Left lung (tissue), 10 donors: ENCODE measurements around the gene CCR7. TPM values are rescaled to one million over a fixed set of nuclear protein-coding genes. Genes with fewer than 3 reads are reported as not detected.
"Not testable (repeated sequence)": the region's sequence is repeated elsewhere in the genome, so short reads cannot be mapped to it uniquely, and the experiment has no call there.

ENCODE experiments used
- ATAC-seq: fragments of 200-7000 bp; cut with Tn5 transposase; one replicate; pipeline ENCODE4 v1.9.1; 2020; ENCODE audit warnings: moderate library complexity
- DNase-seq, 4 donors: peaks; one replicate each; pipeline ENCODE4 v3.0.0-alpha.2; 2013 to 2020
- H3K27ac ChIP-seq, 2 donors: fragments of 200-600 bp; sonication (generic) in 1 of 2; one replicate each; pipeline versions ENCODE4 v1.5.0 to v1.8.0; 2020 to 2021
- H3K27me3 ChIP-seq, 2 donors: fragments of 200-600 bp; sonication (generic) in 1 of 2; one replicate each; pipeline versions ENCODE4 v1.5.0 to v1.8.0; 2020 to 2021
- H3K36me3 ChIP-seq, 2 donors: fragments of 200-600 bp; sonication (generic) in 1 of 2; one replicate each; pipeline versions ENCODE4 v1.5.0 to v1.8.0; 2020 to 2021
- H3K4me1 ChIP-seq, 2 donors: fragments of 200-600 bp; one replicate each; pipeline ENCODE4 v1.8.0; 2021
- H3K4me3 ChIP-seq, 2 donors: fragments of 200-600 bp; sonication (generic) in 1 of 2; one replicate each; pipeline versions ENCODE4 v1.5.0 to v1.8.0; 2020 to 2021; ENCODE audit warnings: mild to moderate bottlenecking in 1 of 2
- H3K9me3 ChIP-seq, 2 donors: fragments of 200-600 bp; sonication (generic) in 1 of 2; one replicate each; pipeline versions ENCODE4 v1.5.0 to v1.8.0; 2020 to 2021
- CTCF ChIP-seq, 2 donors: fragments of 200-600 bp; sonication (generic) in 1 of 2; IDR thresholded peaks; one replicate each; pipeline versions ENCODE4 v1.5.0 to v1.8.0; 2021; ENCODE audit warnings: antibody characterized with exemption in 2 of 2
- intact Hi-C, 2 donors: fragments of 100-400 bp; cut with DNase I; formaldehyde crosslinking; loops; one replicate each; pipeline versions ENCODE4 v1.11.2 to v1.14.2; 2022
- polyA plus RNA-seq, 6 donors: library from polyadenylated mRNA; unstranded; fragments of 120-200 nt; gene quantifications; one replicate each; pipeline ENCODE4 v1.2.1, GENCODE V29; 2013; ENCODE audit not compliant: insufficient read length in 6 of 6
- total RNA-seq, 2 donors: library from RNA; stranded (reverse); fragmentation: NEBNext Ultra II Directional; extraction: Animal tissue kit (Norgen Biotek cat#: 25700); gene quantifications; one replicate each; pipeline ENCODE4 v1.2.1, GENCODE V29; 2021
- donor health status: DM: no; HTN: yes; CAD: no.
- donor health status: DM: no; HTN: no; CAD: no.

CCR7 gene
- total and polyA plus RNA-seq, 8 donors, result 0.35 to 1.6 (median 0.79) TPM

- intact Hi-C loops, result no loop called here
- no peak for TF ChIP-seq CTCF (IDR thresholded peaks at IDR 0.05)
- no peaks in the 10 kb centered on the region for H3K36me3 ChIP-seq
- DNase-seq, result no peak
- no peak overlapping the region for H3K4me3 ChIP-seq
- H3K27ac ChIP-seq, result no peak overlapping the region
- ATAC-seq, result no peak
- peaks cover 0 to 5% of the 10 kb centered on the region in 2 donors for H3K9me3 ChIP-seq
- H3K4me1 ChIP-seq, result peaks cover 0 to 14% of the 10 kb centered on the region in 2 donors
- H3K27me3 ChIP-seq, result no peaks in the 10 kb centered on the region
Measured at GRCh38 chr17:40579471-40579870, 14.2 kb upstream of the CCR7 start.

- H3K27ac ChIP-seq, result no peak overlapping the region
- peaks cover 0 to 10% of the 10 kb centered on the region in 2 donors for H3K4me1 ChIP-seq
- peaks cover 0 to 14% of the 10 kb centered on the region in 2 donors for H3K9me3 ChIP-seq
- no peak overlapping the region for H3K4me3 ChIP-seq
- no peaks in the 10 kb centered on the region for H3K36me3 ChIP-seq
- DNase-seq, result no peak
- ATAC-seq, result no peak
- TF ChIP-seq CTCF (IDR thresholded peaks at IDR 0.05), result no peak
- no peaks in the 10 kb centered on the region for H3K27me3 ChIP-seq
- intact Hi-C loops, result no loop called here
Measured at GRCh38 chr17:40577611-40578065, 12.4 kb upstream of the CCR7 start.

GRCh38 chr17:40576113-40576740 is 11.0 kb upstream of the CCR7 start:
- no peak overlapping the region for H3K4me3 ChIP-seq
- H3K36me3 ChIP-seq, result no peaks in the 10 kb centered on the region
- no peak overlapping the region for H3K27ac ChIP-seq
- DNase-seq (no peak), ATAC-seq (no peak)
- intact Hi-C loops, result no loop called here
- no peaks in the 10 kb centered on the region for H3K27me3 ChIP-seq
- H3K4me1 ChIP-seq, result no peaks in the 10 kb centered on the region
- no peak for TF ChIP-seq CTCF (IDR thresholded peaks at IDR 0.05)
- peaks cover 0 to 14% of the 10 kb centered on the region in 2 donors for H3K9me3 ChIP-seq

DNA sequence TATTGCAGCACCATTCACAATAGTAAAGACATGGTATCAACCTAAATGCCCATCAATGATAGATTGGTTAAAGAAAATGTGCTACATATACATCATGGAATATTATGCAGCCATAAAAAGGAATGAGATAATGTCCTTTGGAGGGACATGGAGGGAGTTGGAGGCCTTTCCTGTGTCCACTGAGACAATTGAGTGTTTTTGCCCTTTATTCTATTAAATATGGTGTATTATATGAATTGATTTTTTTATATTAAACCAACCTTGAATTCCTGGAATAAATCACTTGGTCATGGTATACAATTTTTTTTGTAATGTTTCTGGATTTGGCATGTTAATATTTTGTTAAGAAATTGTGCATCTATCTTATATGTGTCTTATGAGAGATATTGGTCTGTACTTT is 9.0 kb upstream of the CCR7 start:
- Histone ChIP-seq H3K27ac (no peak overlapping the region), H3K4me1 (no peaks in the 10 kb centered on the region), H3K36me3 (no peaks in the 10 kb centered on the region), H3K4me3 (no peak overlapping the region), H3K27me3 (no peaks in the 10 kb centered on the region), H3K9me3 (peaks cover 0 to 14% of the 10 kb centered on the region in 2 donors)
- no peak for TF ChIP-seq CTCF (IDR thresholded peaks at IDR 0.05)
- DNase-seq, result no peak
- intact Hi-C loops, result no loop called here
- ATAC-seq, result no peak

DNA sequence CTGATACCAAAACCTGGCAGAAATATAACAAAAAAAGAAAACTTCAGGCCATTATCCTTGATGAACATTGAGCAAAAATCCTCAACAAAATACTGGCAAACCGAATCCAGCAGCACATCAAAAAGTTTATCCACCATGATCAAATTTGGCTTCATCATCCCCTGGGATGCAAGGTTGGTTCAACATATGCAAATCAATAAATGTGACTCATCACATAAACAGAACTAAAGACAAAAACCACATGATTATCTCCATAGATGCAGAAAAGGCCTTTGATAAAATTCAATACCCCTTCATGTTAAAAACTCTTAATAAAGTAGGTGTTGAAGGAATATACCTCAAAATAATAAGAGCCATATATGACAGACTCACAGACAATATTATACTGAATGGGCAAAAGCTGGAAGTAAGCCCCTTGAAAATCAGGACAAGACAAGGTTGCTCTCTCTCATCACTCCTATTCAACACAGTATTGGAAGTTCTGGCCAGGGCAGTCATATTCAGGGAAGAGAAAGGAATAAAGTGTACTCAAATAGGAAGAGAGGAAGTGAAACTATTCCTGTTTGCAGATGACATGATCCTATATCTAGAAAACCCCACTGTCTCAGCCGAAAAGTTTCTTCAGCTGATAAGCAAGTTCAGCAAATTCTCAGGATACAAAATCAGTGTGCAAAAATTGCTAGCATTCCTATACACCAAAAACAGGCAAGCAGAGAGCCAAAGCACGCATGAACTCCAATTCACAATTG is 7.1 kb upstream of the CCR7 start:
- H3K9me3 ChIP-seq, result peaks cover 0 to 14% of the 10 kb centered on the region in 2 donors
- H3K4me1 ChIP-seq, H3K27me3 ChIP-seq, intact Hi-C loops, H3K4me3 ChIP-seq, H3K27ac ChIP-seq, H3K36me3 ChIP-seq, ATAC-seq, DNase-seq: not testable (repeated sequence)
